Measurements from ENCODE around the gene DISP2.

Gene DISP2

GRCh38 chr15:40392986-40393948, 35.2 kb downstream of the DISP2 start:
- DNase-seq (no peak), ATAC-seq (ENCODE audit: insufficient read depth, low read depth) (no peak)
- peaks cover 9% of the 10 kb centered on the region for H3K4me1 ChIP-seq (ENCODE audit: insufficient read depth, low read length)
- no peak overlapping the region for H2AFZ ChIP-seq (ENCODE audit: low read depth, low read length)
- TF ChIP-seq CTCF (IDR thresholded peaks at IDR 0.05; ENCODE audit: borderline replicate concordance, extremely low read depth, low read length, poor library complexity, severe bottlenecking) (no peak), EZH2 (IDR thresholded peaks at IDR 0.05; ENCODE audit: borderline replicate concordance, low read depth, low read length, severe bottlenecking) (no peak)
- no peaks in the 10 kb centered on the region for H3K27me3 ChIP-seq (ENCODE audit: insufficient read depth, low read length, poor library complexity)
- no peaks in the 10 kb centered on the region for H3K79me2 ChIP-seq (ENCODE audit: insufficient read depth, low read length)
- no peaks in the 10 kb centered on the region for H4K20me1 ChIP-seq (ENCODE audit: insufficient read depth, low read length)
- H3K4me3 ChIP-seq (ENCODE audit: low read depth in 1 of 2, low read length in 2 of 2): no peak overlapping the region
- no peak overlapping the region for H3K4me2 ChIP-seq (ENCODE audit: insufficient read depth, low read length)
- no peaks in the 10 kb centered on the region for H3K9me3 ChIP-seq (ENCODE audit: insufficient read depth, low read length, severe bottlenecking)
- H3K27ac ChIP-seq (ENCODE audit: low read length): no peak overlapping the region
- H3K36me3 ChIP-seq (ENCODE audit: insufficient read depth, low read length): peaks cover 59% of the 10 kb centered on the region
- no peak overlapping the region for H3K9ac ChIP-seq (ENCODE audit: low read depth, low read length)

- Histone ChIP-seq H4K20me1 (ENCODE audit: insufficient read depth, low read length) (no peaks in the 10 kb centered on the region), H3K27me3 (ENCODE audit: insufficient read depth, low read length, poor library complexity) (no peaks in the 10 kb centered on the region), H3K9me3 (ENCODE audit: insufficient read depth, low read length, severe bottlenecking) (no peaks in the 10 kb centered on the region), H3K27ac (ENCODE audit: low read length) (peak overlapping the region; percentile 71), H3K36me3 (ENCODE audit: insufficient read depth, low read length) (peaks cover 20% of the 10 kb centered on the region), H3K79me2 (ENCODE audit: insufficient read depth, low read length) (no peaks in the 10 kb centered on the region), H2AFZ (ENCODE audit: low read depth, low read length) (no peak overlapping the region), H3K9ac (ENCODE audit: low read depth, low read length) (peak overlapping the region; percentile 27; the same call in 1 of the 2 replicates), H3K4me3 (ENCODE audit: low read depth in 1 of 2, low read length in 2 of 2) (peak overlapping the region in 1 of 2 experiments; percentile 44; a peak in 1 of 4 replicates), H3K4me2 (ENCODE audit: insufficient read depth, low read length) (peak overlapping the region; percentile 60), H3K4me1 (ENCODE audit: insufficient read depth, low read length) (peaks cover 20% of the 10 kb centered on the region)
- ATAC-seq (ENCODE audit: insufficient read depth, low read depth): 0 out of 3 replicates have a peak, but pooled peaks have one; percentile 10
- DNase-seq: no peak
- TF ChIP-seq CTCF (IDR thresholded peaks at IDR 0.05; ENCODE audit: borderline replicate concordance, extremely low read depth, low read length, poor library complexity, severe bottlenecking) (no peak), EZH2 (IDR thresholded peaks at IDR 0.05; ENCODE audit: borderline replicate concordance, low read depth, low read length, severe bottlenecking) (no peak)
Measured at GRCh38 chr15:40397688-40398412, 39.8 kb downstream of the DISP2 start.

- H2AFZ ChIP-seq (ENCODE audit: low read depth, low read length): 0 out of 2 replicates have a peak overlapping the region, but pooled peaks have one; percentile 48
- H3K36me3 ChIP-seq (ENCODE audit: insufficient read depth, low read length): peaks cover 14% of the 10 kb centered on the region
- H3K4me3 ChIP-seq (ENCODE audit: low read depth in 1 of 2, low read length in 2 of 2): peak overlapping the region in 1 of 2 experiments; percentile 44; a peak in 2 of 4 replicates
- no peaks in the 10 kb centered on the region for H3K79me2 ChIP-seq (ENCODE audit: insufficient read depth, low read length)
- peak overlapping the region; percentile 27; the same call in 1 of the 2 replicates for H3K9ac ChIP-seq (ENCODE audit: low read depth, low read length)
- TF ChIP-seq EZH2 (IDR thresholded peaks at IDR 0.05; ENCODE audit: borderline replicate concordance, low read depth, low read length, severe bottlenecking) (no peak), CTCF (IDR thresholded peaks at IDR 0.05; ENCODE audit: borderline replicate concordance, extremely low read depth, low read length, poor library complexity, severe bottlenecking) (no peak)
- ATAC-seq (ENCODE audit: insufficient read depth, low read depth) (peak; percentile 93), DNase-seq (peak; percentile 43)
- H4K20me1 ChIP-seq (ENCODE audit: insufficient read depth, low read length): no peaks in the 10 kb centered on the region
- H3K4me1 ChIP-seq (ENCODE audit: insufficient read depth, low read length): peaks cover 20% of the 10 kb centered on the region
- H3K4me2 ChIP-seq (ENCODE audit: insufficient read depth, low read length): peak overlapping the region; percentile 60
- peak overlapping the region; percentile 71 for H3K27ac ChIP-seq (ENCODE audit: low read length)
- no peaks in the 10 kb centered on the region for H3K9me3 ChIP-seq (ENCODE audit: insufficient read depth, low read length, severe bottlenecking)
- H3K27me3 ChIP-seq (ENCODE audit: insufficient read depth, low read length, poor library complexity): no peaks in the 10 kb centered on the region
Measured at GRCh38 chr15:40398413-40398873, 40.4 kb downstream of the DISP2 start.
